Thyroid gland (tissue), 4 donors: ENCODE data around the gene RASGRP1. TPM values are rescaled to one million over a fixed set of nuclear protein-coding genes. Genes with fewer than 3 reads are reported as not detected.

Experiments used
- DNase-seq, 2 donors: peaks; one replicate each; pipeline ENCODE4 v3.0.0-alpha.2; 2019
- H3K27ac ChIP-seq, 3 donors: fragments of 200-600 bp; sonication (generic); 1 replicate in 2 of 3; 2 replicates in 1 of 3; pipeline ENCODE4 v1.5.1; 2016 to 2019; ENCODE audit warnings: mild to moderate bottlenecking in 1 of 3, moderate library complexity in 1 of 3
- H3K27me3 ChIP-seq: fragments of 200-600 bp; sonication (generic); one replicate; pipeline ENCODE4 v1.5.1; 2019
- H3K36me3 ChIP-seq, 2 donors: fragments of 200-600 bp; sonication (generic); one replicate each; pipeline ENCODE4 v1.5.1; 2016 to 2019
- H3K4me1 ChIP-seq, 2 donors: fragments of 200-600 bp; sonication (generic); one replicate each; pipeline ENCODE4 v1.5.1; 2017 to 2019
- H3K4me3 ChIP-seq, 3 donors: fragments of 200-600 bp; sonication (generic); replicated peaks in 1 of 3; 1 replicate in 2 of 3; 2 replicates in 1 of 3; pipeline ENCODE4 v1.5.1; 2016; ENCODE audit warnings: mild to moderate bottlenecking in 1 of 3
- H3K9me3 ChIP-seq: fragments of 200-600 bp; sonication (generic); one replicate; pipeline ENCODE4 v1.5.1; 2017
- CTCF ChIP-seq, 6 experiments: fragments of 200-600 bp in 3 of 6; fragments of 450-650 bp in 3 of 6; sonication (generic) in 3 of 6; IDR thresholded peaks; one replicate each; pipeline ENCODE4 v1.5.1; 2016 to 2019; ENCODE audit warnings: antibody characterized with exemption in 6 of 6, mild to moderate bottlenecking in 2 of 6, inconsistent platforms in 1 of 6, moderate library complexity in 1 of 6
- POLR2A ChIP-seq, 2 donors: fragments of 450-650 bp; IDR thresholded peaks; one replicate each; pipeline ENCODE4 v1.6.1; 2017; ENCODE audit warnings: antibody characterized with exemption in 2 of 2, mild to moderate bottlenecking in 2 of 2, moderate library complexity in 1 of 2
- WGBS, 2 donors: methylation state at CpG; one replicate each; pipeline ENCODE4 v1.1.5; 2017; 5-methylcytosine and 5-hydroxymethylcytosine counted together
- intact Hi-C: fragments of 100-400 bp; cut with DNase I; formaldehyde crosslinking; loops from one replicate; pipeline ENCODE4 v1.15.1; 2023
- total RNA-seq, 4 donors: library from RNA; depleted of rRNA; stranded (reverse); fragments of >200 nt; gene quantifications; one replicate each; pipeline ENCODE4 v1.2.3, GENCODE V29; 2016

RASGRP1 gene
- total RNA-seq, 4 donors from 2014 or later, result 0.24 to 1.9 (median 0.89) TPM

GRCh38 chr15:38504680-38505467 lies 59.7 kb downstream of the RASGRP1 start:
- intact Hi-C loops, result no loop called here
- no peak for DNase-seq
- TF ChIP-seq CTCF (IDR thresholded peaks at IDR 0.05), result no peak
- TF ChIP-seq POLR2A (IDR thresholded peaks at IDR 0.05), result no peak
- no peak overlapping the region for H3K27ac ChIP-seq
- H3K9me3 ChIP-seq, result no peaks in the 10 kb centered on the region
- no peaks in the 10 kb centered on the region for H3K4me1 ChIP-seq
- no peaks in the 10 kb centered on the region for H3K27me3 ChIP-seq
- no peaks in the 10 kb centered on the region for H3K36me3 ChIP-seq
- H3K4me3 ChIP-seq, result no peak overlapping the region
- 78 to 79% methylated on average over 4 of the region's 4 CpGs for WGBS, 2 donors

- Histone ChIP-seq H3K4me3 (no peak overlapping the region), H3K36me3 (no peaks in the 10 kb centered on the region), H3K9me3 (no peaks in the 10 kb centered on the region), H3K27ac (no peak overlapping the region), H3K27me3 (no peaks in the 10 kb centered on the region), H3K4me1 (no peaks in the 10 kb centered on the region)
- no peak for DNase-seq
- WGBS, 2 donors, result 81 to 85% methylated on average over 2 of the region's 2 CpGs
- no peak for TF ChIP-seq CTCF (IDR thresholded peaks at IDR 0.05)
- no peak for TF ChIP-seq POLR2A (IDR thresholded peaks at IDR 0.05)
- intact Hi-C loops, result no loop called here
Measured at GRCh38 chr15:38503496-38503895, 61.1 kb downstream of the RASGRP1 start.

GRCh38 chr15:38499651-38500050 lies 65.0 kb downstream of the RASGRP1 start:
- H3K4me1 ChIP-seq, result no peaks in the 10 kb centered on the region
- H3K9me3 ChIP-seq, result no peaks in the 10 kb centered on the region
- no peaks in the 10 kb centered on the region for H3K27me3 ChIP-seq
- H3K4me3 ChIP-seq, result no peak overlapping the region
- no peaks in the 10 kb centered on the region for H3K36me3 ChIP-seq
- TF ChIP-seq CTCF (IDR thresholded peaks at IDR 0.05) (no peak), POLR2A (IDR thresholded peaks at IDR 0.05) (no peak)
- H3K27ac ChIP-seq, result no peak overlapping the region
- no peak for DNase-seq
- WGBS, 2 donors, result 91 to 100% methylated on average over 1 of the region's 1 CpG
- intact Hi-C loops, result no loop called here

GRCh38 chr15:38496151-38496550 lies 68.5 kb downstream of the RASGRP1 start:
- intact Hi-C loops, result no loop called here
- TF ChIP-seq POLR2A (IDR thresholded peaks at IDR 0.05) (no peak), CTCF (IDR thresholded peaks at IDR 0.05) (no peak)
- Histone ChIP-seq H3K36me3 (no peaks in the 10 kb centered on the region), H3K27ac (no peak overlapping the region), H3K4me3 (no peak overlapping the region), H3K9me3 (no peaks in the 10 kb centered on the region), H3K4me1 (no peaks in the 10 kb centered on the region), H3K27me3 (no peaks in the 10 kb centered on the region)
- DNase-seq, result no peak
- WGBS, 2 donors, result 89 to 94% methylated on average over 1 of the region's 1 CpG

GRCh38 chr15:38490242-38490922 lies 74.2 kb downstream of the RASGRP1 start:
- intact Hi-C loops, result no loop called here

More at GRCh38 chr15:38490242-38490922, 74.2 kb downstream of the RASGRP1 start:
- Histone ChIP-seq H3K27ac (no peak overlapping the region), H3K9me3 (no peaks in the 10 kb centered on the region), H3K27me3 (no peaks in the 10 kb centered on the region), H3K36me3 (no peaks in the 10 kb centered on the region), H3K4me1 (no peaks in the 10 kb centered on the region), H3K4me3 (no peak overlapping the region)
- WGBS, 2 donors, result 79 to 83% methylated on average over 3 of the region's 3 CpGs
- no peak for DNase-seq
- no peak for TF ChIP-seq POLR2A (IDR thresholded peaks at IDR 0.05)
- no peak for TF ChIP-seq CTCF (IDR thresholded peaks at IDR 0.05)
